GM18517 (cell line): ENCODE measurements around the gene CUX1.
"Not testable (repeated sequence)": the region's sequence is repeated elsewhere in the genome, so short reads cannot be mapped to it uniquely, and the experiment has no call there.

Experiments
- ATAC-seq: cut with Tn5 transposase; IDR thresholded peaks from one replicate; pipeline ENCODE4 v1.9.1; 2021; ENCODE audit warnings: mild to moderate bottlenecking, moderate library complexity; ENCODE audit not compliant: unreplicated experiment

The CUX1 gene

GRCh38 chr7:102223184-102223583 is 405.8 kb downstream of the CUX1 start:
- ATAC-seq: no peak

DNA sequence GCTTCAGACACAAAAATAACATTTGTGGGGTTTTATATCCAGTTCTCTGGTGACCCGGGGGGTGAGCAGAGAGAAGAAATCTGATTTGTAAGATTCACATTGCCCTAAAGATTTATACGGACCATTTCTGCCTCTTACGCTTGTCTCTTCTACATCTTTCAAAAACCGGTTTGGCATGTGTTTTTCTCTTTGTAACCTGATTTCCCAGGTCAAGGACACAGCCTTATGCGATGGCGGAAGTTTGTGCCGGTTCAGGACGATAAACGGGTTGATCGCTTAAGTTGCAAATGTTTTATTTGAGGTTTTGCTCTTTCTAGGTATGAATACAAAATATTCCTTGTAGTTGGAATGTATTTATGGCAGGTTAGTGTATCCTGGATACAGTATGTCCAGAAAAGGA is 407.6 kb downstream of the CUX1 start:
- no peak for ATAC-seq

- no peak for ATAC-seq
These were observed 409.9 kb downstream of the CUX1 start for GRCh38 chr7:102227371-102227770.

- no peak for ATAC-seq
These were observed 411.5 kb downstream of the CUX1 start for GRCh38 chr7:102228935-102229334.

DNA sequence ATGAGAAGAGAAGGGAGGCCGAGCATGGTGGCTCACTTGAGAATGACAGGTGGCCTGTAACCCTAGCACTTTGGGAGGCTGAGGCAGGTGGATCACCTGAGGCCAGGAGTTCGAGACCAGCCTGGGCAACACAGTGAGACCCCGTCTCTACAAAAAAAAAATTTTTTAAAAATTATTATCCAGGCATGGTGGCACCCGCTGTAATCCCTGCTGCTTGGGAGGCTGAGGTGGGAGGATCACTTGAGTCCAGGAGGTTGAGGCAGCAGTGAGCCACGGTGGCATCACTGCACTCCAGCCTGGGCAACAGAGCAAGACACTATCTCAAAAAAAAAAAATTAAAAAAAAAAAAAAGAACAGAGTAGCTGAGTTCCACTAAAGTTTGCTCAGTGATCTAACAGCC is 412.7 kb downstream of the CUX1 start:
- not testable (repeated sequence) for ATAC-seq

DNA sequence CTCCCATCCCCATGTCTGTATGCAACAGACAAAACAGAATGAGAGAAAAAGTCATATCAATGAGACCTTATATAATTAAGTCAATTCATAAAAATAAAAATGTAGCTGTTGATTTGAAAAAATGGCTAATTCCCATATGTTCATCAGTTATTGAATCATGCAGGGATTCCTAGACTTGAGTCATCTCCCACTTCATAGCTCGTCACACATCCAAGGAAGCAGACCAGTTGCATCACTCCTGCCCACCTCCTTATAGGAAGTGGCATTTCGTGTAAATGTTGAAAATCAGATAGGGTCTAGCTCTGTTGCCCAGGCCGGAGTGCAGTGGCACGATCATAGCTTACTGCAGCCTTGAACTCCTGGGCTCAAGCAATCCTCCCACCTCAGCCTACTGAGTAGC is 413.2 kb downstream of the CUX1 start:
- no peak for ATAC-seq

- no peak for ATAC-seq
These were observed 415.3 kb downstream of the CUX1 start for GRCh38 chr7:102232611-102233286.

DNA sequence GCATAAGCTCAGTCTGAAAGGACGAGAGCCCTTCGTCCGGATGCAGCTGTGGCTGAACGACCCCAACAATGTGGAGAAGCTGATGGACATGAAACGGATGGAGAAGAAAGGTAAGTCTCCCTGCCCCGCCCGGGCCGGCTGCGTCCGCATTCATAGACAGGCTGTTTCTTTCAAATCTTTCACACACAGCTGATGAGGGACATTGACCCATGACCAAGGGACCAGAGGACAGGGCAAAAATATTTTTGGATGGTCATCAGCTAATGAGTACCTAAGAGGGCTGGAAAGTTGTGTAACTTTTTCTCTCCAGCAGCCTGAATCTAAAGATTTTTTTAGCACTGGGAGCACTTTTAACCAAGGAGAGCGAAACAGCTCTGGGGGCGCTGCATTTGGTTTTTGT is 416.7 kb downstream of the CUX1 start:
- ATAC-seq: no peak

DNA sequence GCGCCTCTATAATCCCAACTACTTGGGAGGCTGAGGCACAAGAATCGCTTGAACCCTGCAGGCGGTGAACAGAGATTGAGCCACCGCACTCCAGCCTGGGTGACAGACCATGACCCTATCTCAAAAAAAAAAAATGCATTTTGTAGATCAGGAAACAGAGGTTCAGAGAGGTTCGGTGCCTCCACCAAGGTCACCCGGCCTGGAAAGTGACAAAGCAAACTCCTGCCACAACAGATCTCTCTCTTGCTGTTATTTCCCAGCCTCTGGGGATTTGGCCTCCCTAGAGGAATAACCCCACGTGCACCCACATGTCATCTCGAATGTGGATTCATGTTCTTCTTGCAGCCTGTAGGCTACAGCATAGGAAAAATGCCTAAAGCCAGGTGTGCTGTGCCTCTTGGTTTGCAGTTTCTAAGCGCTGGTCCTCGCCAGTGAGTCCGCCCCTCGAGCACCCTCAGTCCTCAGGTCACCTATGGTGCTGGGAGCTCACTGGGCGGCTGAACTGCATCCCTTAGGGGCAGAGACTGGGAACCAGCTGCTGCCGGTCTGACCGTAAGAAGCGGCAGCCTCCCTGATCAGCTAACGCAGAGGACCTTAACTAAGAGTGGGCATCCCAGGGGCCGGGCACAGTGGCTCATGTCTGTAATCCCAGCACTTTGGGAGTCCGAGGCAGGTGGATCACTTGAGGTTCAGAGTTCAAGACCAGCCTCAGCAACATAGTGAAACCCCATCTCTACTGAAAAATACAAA is 417.6 kb downstream of the CUX1 start:
- no peak for ATAC-seq

GRCh38 chr7:102236102-102236501 is 418.7 kb downstream of the CUX1 start:
- no peak for ATAC-seq

DNA sequence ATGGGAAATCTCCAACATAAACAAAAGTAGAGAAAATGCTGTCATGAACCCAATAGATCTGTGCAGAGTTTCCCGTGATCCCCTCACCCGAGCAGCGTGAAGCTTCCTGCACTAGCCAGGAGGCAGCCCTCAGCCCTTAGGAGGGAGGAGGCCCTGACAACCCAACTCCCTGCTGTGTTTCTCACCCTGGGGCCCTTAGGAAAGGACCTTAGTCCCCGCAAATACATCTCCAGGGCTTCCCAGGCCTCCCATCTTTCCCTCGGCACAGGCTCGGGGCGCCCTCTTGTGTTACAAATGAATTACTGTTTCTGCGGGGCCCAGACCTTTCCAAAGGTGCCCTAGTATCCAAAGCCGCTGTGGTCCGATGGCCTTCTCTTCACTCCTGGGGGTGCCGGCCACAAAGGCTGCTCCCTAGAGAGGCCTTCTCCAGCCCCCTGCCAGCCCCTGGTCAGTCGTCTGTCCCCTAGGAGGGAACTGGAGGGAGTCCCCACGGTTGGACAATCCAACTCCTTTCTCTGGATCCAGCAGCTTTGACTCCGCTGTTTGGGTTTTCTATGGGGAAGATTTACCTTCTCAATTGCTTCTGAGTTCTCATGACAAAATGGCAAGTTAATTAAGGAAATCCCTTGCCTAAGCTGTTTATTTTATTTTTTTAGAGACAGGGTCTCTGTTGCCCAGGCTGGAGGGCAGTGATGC is 419.3 kb downstream of the CUX1 start:
- no peak for ATAC-seq

DNA sequence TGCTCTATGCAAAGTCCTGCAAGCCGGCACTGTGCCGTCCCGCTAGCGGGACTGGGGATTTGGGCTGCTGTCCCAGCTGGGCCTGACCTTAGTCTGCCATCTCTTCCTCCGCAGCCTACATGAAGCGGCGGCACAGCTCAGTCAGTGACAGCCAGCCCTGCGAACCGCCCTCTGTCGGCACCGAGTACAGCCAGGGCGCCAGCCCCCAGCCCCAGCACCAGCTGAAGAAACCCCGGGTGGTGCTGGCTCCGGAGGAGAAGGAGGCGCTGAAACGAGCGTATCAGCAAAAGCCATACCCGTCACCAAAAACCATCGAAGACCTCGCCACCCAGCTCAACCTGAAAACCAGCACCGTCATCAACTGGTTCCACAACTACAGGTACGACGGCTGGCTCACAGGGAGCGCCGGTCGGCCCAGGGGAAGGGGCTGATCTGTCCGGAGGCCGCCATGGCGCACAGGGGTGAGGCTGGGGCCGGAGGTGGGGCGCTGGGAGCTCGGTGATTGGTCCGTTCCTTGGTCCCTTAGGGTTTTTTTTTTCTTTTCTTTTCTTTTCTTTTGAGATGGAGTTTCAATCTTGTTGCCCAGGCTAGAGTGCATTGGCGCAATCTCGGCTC is 421.9 kb downstream of the CUX1 start:
- no peak for ATAC-seq

DNA sequence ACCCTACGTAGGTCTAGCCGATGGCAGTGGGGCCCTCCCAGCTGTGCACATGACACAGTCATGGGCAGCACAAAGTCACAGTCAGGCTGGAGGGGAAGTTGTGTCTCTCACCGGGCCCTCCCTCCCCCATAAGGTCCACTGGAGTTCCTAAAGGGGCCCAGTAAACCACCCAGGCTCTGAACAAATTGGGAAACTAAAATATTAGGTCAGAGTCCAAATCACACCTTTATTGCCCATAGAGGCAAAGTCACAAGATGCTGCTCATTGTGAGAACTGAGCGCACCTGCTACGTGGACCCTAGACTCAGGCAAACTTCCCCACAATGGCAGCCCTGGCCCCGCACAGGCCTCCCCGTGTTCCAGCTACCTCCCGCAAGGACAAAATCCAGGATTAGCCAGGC is 424.0 kb downstream of the CUX1 start:
- no peak for ATAC-seq

DNA sequence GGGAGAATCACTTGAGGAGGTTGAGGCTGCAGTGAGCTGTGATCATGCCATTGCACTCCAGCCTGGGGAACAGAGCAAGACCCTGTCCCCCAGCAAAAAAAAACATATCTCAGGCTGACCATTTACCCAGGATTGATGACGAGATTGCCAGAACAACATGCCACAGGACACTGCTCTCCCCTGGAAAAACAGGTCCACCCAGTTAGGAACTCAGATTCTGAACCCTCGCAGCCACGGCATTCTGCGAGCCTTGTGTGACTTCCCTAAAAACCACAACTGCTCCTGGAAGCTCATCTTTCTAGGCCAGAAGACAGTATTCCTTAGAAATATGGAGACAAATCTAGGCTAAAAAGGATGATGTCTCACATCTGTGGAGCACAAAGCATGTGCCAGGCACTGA is 427.2 kb downstream of the CUX1 start:
- no peak for ATAC-seq

GRCh38 chr7:102248081-102248455 is 430.6 kb downstream of the CUX1 start:
- ATAC-seq: no peak

- no peak for ATAC-seq
These were observed 431.3 kb downstream of the CUX1 start for GRCh38 chr7:102248456-102249395.

- no peak for ATAC-seq
These were observed 434.3 kb downstream of the CUX1 start for GRCh38 chr7:102251531-102252365.

- ATAC-seq: no peak
These were observed 435.0 kb downstream of the CUX1 start for GRCh38 chr7:102252366-102252982.
